CD4-positive, alpha-beta T cell treated with Interleukin-12 subunit alpha and Interleukin-12 subunit beta, for 1 hour (primary cell): ENCODE results near the gene CAMKMT.

Experiments
- DNase-seq: peaks from one replicate; pipeline ENCODE4 v3.0.0-alpha.2; 2020

Gene CAMKMT

GRCh38 chr2:44612276-44612675, 250.5 kb downstream of the CAMKMT start:
- DNase-seq = no peak

- no peak for DNase-seq
These were observed 253.2 kb downstream of the CAMKMT start for GRCh38 chr2:44614940-44615339.

GRCh38 chr2:44615950-44616518, 254.3 kb downstream of the CAMKMT start:
- DNase-seq = no peak

GRCh38 chr2:44616667-44617155, 255.0 kb downstream of the CAMKMT start:
- DNase-seq = peak; percentile 20

GRCh38 chr2:44618251-44619023, 256.7 kb downstream of the CAMKMT start:
- no peak for DNase-seq

- no peak for DNase-seq
These were observed 258.6 kb downstream of the CAMKMT start for GRCh38 chr2:44620189-44620990.

- no peak for DNase-seq
These were observed 262.0 kb downstream of the CAMKMT start for GRCh38 chr2:44623622-44624351.

- DNase-seq = no peak
These were observed 266.6 kb downstream of the CAMKMT start for GRCh38 chr2:44628297-44628696.

- no peak for DNase-seq
These were observed 271.4 kb downstream of the CAMKMT start for GRCh38 chr2:44632931-44633689.

- DNase-seq = no peak
These were observed 274.0 kb downstream of the CAMKMT start for GRCh38 chr2:44635725-44636124.

- no peak for DNase-seq
These were observed 276.9 kb downstream of the CAMKMT start for GRCh38 chr2:44638649-44639048.

GRCh38 chr2:44639399-44639798, 277.7 kb downstream of the CAMKMT start:
- no peak for DNase-seq

- DNase-seq = no peak
These were observed 280.5 kb downstream of the CAMKMT start for GRCh38 chr2:44642123-44642857.

GRCh38 chr2:44645937-44646336, 284.2 kb downstream of the CAMKMT start:
- no peak for DNase-seq

GRCh38 chr2:44649381-44649780, 287.6 kb downstream of the CAMKMT start:
- DNase-seq = no peak

GRCh38 chr2:44650796-44651195, 289.0 kb downstream of the CAMKMT start:
- no peak for DNase-seq

- DNase-seq = no peak
These were observed 290.2 kb downstream of the CAMKMT start for GRCh38 chr2:44651974-44652373.

GRCh38 chr2:44652701-44653100, 291.0 kb downstream of the CAMKMT start:
- DNase-seq = no peak

GRCh38 chr2:44655401-44655864, 293.7 kb downstream of the CAMKMT start:
- DNase-seq = no peak

GRCh38 chr2:44656460-44656859, 294.7 kb downstream of the CAMKMT start:
- DNase-seq = no peak

GRCh38 chr2:44663471-44664073, 301.8 kb downstream of the CAMKMT start:
- DNase-seq = no peak
